IMR-90 (cell line): ENCODE results near the gene DPYD. TPM values are rescaled to one million over a fixed set of nuclear protein-coding genes. Genes with fewer than 3 reads are reported as not detected.

ENCODE experiments used
- ATAC-seq: fragments of 200-7000 bp; cut with Tn5 transposase; 2 replicates; pipeline ENCODE4 v1.9.1; 2020; ENCODE audit warnings: low read depth, mild to moderate bottlenecking, moderate library complexity
- BruUV-seq: library from RNA; stranded (reverse); fragments of 400-500 nt; replicated peaks from 2 replicates; lab custom pipeline; 2021; lab: Mats Ljungman, UMichigan
- CTCF ChIA-PET: fragments of 300-600 bp; formaldehyde crosslinking; extraction: SDS; loops from one replicate; lab custom pipeline; 2021; ENCODE audit warnings: antibody characterized with exemption; lab: Yijun Ruan, JAX
- POLR2A ChIA-PET: fragments of 300-600 bp; sonication (Branson Sonifier 250); formaldehyde crosslinking; loops from one replicate; lab custom pipeline; 2022; ENCODE audit warnings: antibody characterized with exemption; ENCODE audit not compliant: unreplicated experiment; lab: Charles Lee
- DNase-seq: peaks from one replicate; pipeline ENCODE4 v3.0.0; 2013
- H2AFZ ChIP-seq: replicated peaks from 2 replicates; pipeline ENCODE3; 2013; ENCODE audit warnings: low read length, mild to moderate bottlenecking; ENCODE audit not compliant: poor library complexity
- H2AK5ac ChIP-seq: 2 replicates; pipeline ENCODE4 v1.6.1; 2013; ENCODE audit warnings: low read depth, low read length, inconsistent platforms
- H2AK9ac ChIP-seq: replicated peaks from 2 replicates; pipeline ENCODE3; 2013; ENCODE audit warnings: mild to moderate bottlenecking, low read depth, low read length, moderate library complexity; ENCODE audit not compliant: poor library complexity
- H2BK120ac ChIP-seq: 2 replicates; pipeline ENCODE4 v1.6.1; 2013; ENCODE audit warnings: low read depth, low read length, inconsistent platforms
- H2BK15ac ChIP-seq: 3 replicates; pipeline ENCODE4 v1.6.1; 2013; ENCODE audit warnings: low read depth, low read length, inconsistent platforms
- H2BK20ac ChIP-seq: 2 replicates; pipeline ENCODE4 v1.6.1; 2013; ENCODE audit warnings: low read depth, mild to moderate bottlenecking, inconsistent platforms, low read length, moderate library complexity
- H2BK5ac ChIP-seq: 2 replicates; pipeline ENCODE4 v1.6.1; 2013; ENCODE audit warnings: mild to moderate bottlenecking, low read depth, low read length, inconsistent platforms; ENCODE audit not compliant: poor library complexity, severe bottlenecking
- H3K14ac ChIP-seq: replicated peaks from 2 replicates; pipeline ENCODE4 v1.6.1; 2013; ENCODE audit warnings: low read depth, low read length, inconsistent platforms
- H3K18ac ChIP-seq: 2 replicates; pipeline ENCODE4 v1.6.1; 2013; ENCODE audit warnings: low read depth, low read length, control low read depth
- H3K23ac ChIP-seq: 2 replicates; pipeline ENCODE4 v1.6.1; 2013; ENCODE audit warnings: low read depth, low read length, inconsistent platforms
- H3K27ac ChIP-seq: 2 replicates; pipeline ENCODE4 v1.5.1; 2013; ENCODE audit warnings: mild to moderate bottlenecking, control low read depth, low read length; ENCODE audit not compliant: insufficient read depth
- H3K27me3 ChIP-seq: 2 replicates; pipeline ENCODE4 v1.6.1; 2013; ENCODE audit warnings: low read length; ENCODE audit not compliant: control insufficient read depth, insufficient read depth
- H3K36me3 ChIP-seq: 2 replicates; pipeline ENCODE4 v1.6.1; 2013; ENCODE audit warnings: low read length, mixed read lengths; ENCODE audit not compliant: control insufficient read depth, insufficient read depth
- H3K4ac ChIP-seq: 2 replicates; pipeline ENCODE4 v1.6.1; 2013; ENCODE audit warnings: low read depth, low read length, inconsistent platforms
- H3K4me1 ChIP-seq: 2 replicates; pipeline ENCODE4 v1.6.1; 2013; ENCODE audit warnings: low read length, mixed read lengths; ENCODE audit not compliant: control insufficient read depth, insufficient read depth
- H3K4me2 ChIP-seq: 2 replicates; pipeline ENCODE4 v1.6.1; 2013; ENCODE audit warnings: low read depth, mild to moderate bottlenecking, control low read depth, low read length, moderate library complexity
- H3K4me3 ChIP-seq: 2 replicates; pipeline ENCODE4 v1.5.1; 2013; ENCODE audit warnings: low read depth, mild to moderate bottlenecking, control low read depth, low read length, moderate library complexity; ENCODE audit not compliant: insufficient read depth
- H3K56ac ChIP-seq: 2 replicates; pipeline ENCODE4 v1.6.1; 2013; ENCODE audit warnings: low read length, inconsistent platforms; ENCODE audit not compliant: insufficient read depth; ENCODE audit errors: extremely low read depth
- H3K79me1 ChIP-seq, 2 experiments: 2 replicates each; pipeline ENCODE4 v1.6.1; 2013; ENCODE audit warnings: low read length in 2 of 2, inconsistent platforms in 1 of 2, low read depth in 1 of 2
- H3K9ac ChIP-seq: 2 replicates; pipeline ENCODE4 v1.6.1; 2013; ENCODE audit warnings: low read depth, low read length, control low read depth
- H3K9me1 ChIP-seq: 2 replicates; pipeline ENCODE4 v1.6.1; 2013; ENCODE audit warnings: low read length, inconsistent platforms; ENCODE audit not compliant: insufficient read depth
- H3K9me3 ChIP-seq: 2 replicates; pipeline ENCODE4 v1.6.1; 2013; ENCODE audit warnings: low read length; ENCODE audit not compliant: control insufficient read depth, insufficient read depth
- H4K20me1 ChIP-seq: 2 replicates; pipeline ENCODE4 v1.6.1; 2013; ENCODE audit warnings: low read length, inconsistent platforms; ENCODE audit not compliant: insufficient read depth
- H4K5ac ChIP-seq: 2 replicates; pipeline ENCODE4 v1.6.1; 2013; ENCODE audit warnings: mild to moderate bottlenecking, low read depth, low read length, control low read depth
- H4K8ac ChIP-seq, 2 experiments: 2 replicates each; pipeline ENCODE4 v1.6.1; 2013; ENCODE audit warnings: low read depth in 2 of 2, low read length in 2 of 2, control low read depth in 1 of 2, inconsistent platforms in 1 of 2
- H4K91ac ChIP-seq: 2 replicates; pipeline ENCODE4 v1.6.1; 2013; ENCODE audit warnings: low read depth, low read length, inconsistent platforms; ENCODE audit not compliant: insufficient read depth
- CEBPB ChIP-seq: IDR thresholded peaks from 2 replicates; pipeline ENCODE4 v1.6.1; 2012; ENCODE audit warnings: low read depth, low read length, improper control_type of control experiment
- FOS ChIP-seq: fragments of 150-350 bp; IDR thresholded peaks from 2 replicates; pipeline ENCODE4 v1.6.1; 2016; ENCODE audit warnings: low read depth, low read length
- MAZ ChIP-seq: IDR thresholded peaks from 2 replicates; pipeline ENCODE4 v1.6.1; 2012; ENCODE audit warnings: low read depth, mild to moderate bottlenecking, low read length, improper control_type of control experiment, moderate library complexity, borderline replicate concordance
- MXI1 ChIP-seq: IDR thresholded peaks from 2 replicates; pipeline ENCODE4 v1.6.1; 2012; ENCODE audit warnings: low read depth, mild to moderate bottlenecking, low read length, moderate library complexity, borderline replicate concordance
- NFE2L2 ChIP-seq: fragments of 150-350 bp; IDR thresholded peaks from 2 replicates; pipeline ENCODE4 v1.6.1; 2016; ENCODE audit warnings: low read depth, mild to moderate bottlenecking, low read length
- POLR2A ChIP-seq: IDR thresholded peaks from 2 replicates; pipeline ENCODE4 v1.6.1; 2012; ENCODE audit warnings: mild to moderate bottlenecking, low read depth, low read length
- SMC3 ChIP-seq: fragments of 150-350 bp; IDR thresholded peaks from 2 replicates; pipeline ENCODE4 v1.6.1; 2016; ENCODE audit warnings: low read depth, mild to moderate bottlenecking, antibody characterized with exemption, low read length, moderate library complexity
- WGBS, 2 experiments: methylation state at CpG; one replicate each; pipeline versions ENCODE4 v1.1.5 to v1.1.7; 2013; ENCODE audit warnings: missing lambda C conversion rate in 2 of 2; ENCODE audit not compliant: insufficient read length in 1 of 2; ENCODE audit errors: extremely low coverage in 2 of 2; 5-methylcytosine and 5-hydroxymethylcytosine counted together
- dilution Hi-C: fragments of 300-500 bp; cut with HindIII; formaldehyde crosslinking; loops from one replicate; pipeline ENCODE4 v1.14.3; 2018; ENCODE audit warnings: low sequenced_read_pairs; ENCODE audit not compliant: unreplicated experiment
- in situ Hi-C: fragments of 300-500 bp; cut with MboI; formaldehyde crosslinking; loops from 3 replicates; pipeline ENCODE4 v1.14.3; 2019; ENCODE audit warnings: low sequenced_read_pairs, inconsistent platforms, mixed read lengths
- intact Hi-C: fragments of 100-400 bp; cut with micrococcal nuclease; formaldehyde crosslinking; loops from 2 replicates; pipeline ENCODE4 v1.10.0; 2022
- polyA plus RNA-seq, 3 experiments: library from polyadenylated mRNA; depleted of rRNA; stranded (reverse); fragments of >200 nt; gene quantifications; 2 replicates each; pipeline ENCODE4 v1.2.3, GENCODE V29; 2012; ENCODE audit warnings: low replicate concordance in 1 of 3
- total RNA-seq: library from RNA; depleted of rRNA; stranded (reverse); fragments of >200 nt; gene quantifications from 2 replicates; pipeline ENCODE4 v1.2.3, GENCODE V29; 2012
- TF ChIP-seq, protein P1 (sequence below): conservative IDR thresholded peaks from 2 replicates; pipeline ENCODE4 v1.5.1; 2012; ENCODE audit warnings: mild to moderate bottlenecking, low read depth, low read length, improper control_type of control experiment
- TF ChIP-seq, protein P2 (sequence below): fragments of 150-350 bp; IDR thresholded peaks from 2 replicates; pipeline ENCODE4 v1.6.1; 2016; ENCODE audit warnings: low read depth, mild to moderate bottlenecking, low read length, moderate library complexity, borderline replicate concordance

DPYD gene
- total and polyA plus RNA-seq, 2 of the 4 experiments (the other 2 are of a cell fraction): 9.3 to 47.3 TPM

DNA sequence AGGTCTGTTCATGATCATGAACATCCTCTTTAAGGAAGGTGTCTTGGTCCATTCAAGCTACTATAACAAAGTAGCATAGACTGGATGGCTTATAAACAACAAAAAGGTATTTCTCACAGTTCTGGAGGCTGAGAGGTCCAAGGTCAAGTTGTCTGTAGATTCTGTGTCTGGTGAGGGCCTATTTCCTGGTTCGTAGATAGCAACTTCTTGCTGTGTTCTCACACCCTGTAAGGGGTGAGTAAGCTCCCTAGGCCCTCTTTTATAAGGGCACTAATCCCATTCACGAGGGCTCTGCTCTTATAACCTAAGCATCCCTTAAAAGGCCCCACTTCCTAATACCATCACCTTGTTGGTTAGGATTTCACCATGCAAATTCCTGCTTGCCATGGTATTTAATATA, 851.5 kb downstream of the DPYD start:
- no peak for DNase-seq
- no peaks in the 10 kb centered on the region for H3K79me1 ChIP-seq
- no peaks in the 10 kb centered on the region for H3K36me3 ChIP-seq
- no peak overlapping the region for H3K27ac ChIP-seq
- H3K9me3 ChIP-seq: no peaks in the 10 kb centered on the region
- no peaks in the 10 kb centered on the region for H4K20me1 ChIP-seq
- no peaks in the 10 kb centered on the region for H3K4me1 ChIP-seq
- no peak overlapping the region for H3K14ac ChIP-seq
- POLR2A ChIA-PET: no interaction called here
- no peak overlapping the region for H2AK9ac ChIP-seq
- BruUV-seq: no TSS peak
- in situ Hi-C loops: no loop called here
- no peak overlapping the region for H3K4ac ChIP-seq
- H3K4me2 ChIP-seq: no peak overlapping the region
- H2BK15ac ChIP-seq: no peak overlapping the region
- intact Hi-C loops: loop anchor here (1.0 kb wide), 1 partner anchor 41 kb away; no protein-coding TSS in a partner anchor
- no peak for ATAC-seq
- H2AK5ac ChIP-seq: no peak overlapping the region
- H2AFZ ChIP-seq: no peak overlapping the region
- no peak overlapping the region for H2BK120ac ChIP-seq
- TF ChIP-seq SMC3 (no peak), MAZ (no peak), MXI1 (no peak), POLR2A (no peak), CEBPB (no peak), NFE2L2 (no peak), FOS (no peak)
- TF ChIP-seq, protein P1, sequence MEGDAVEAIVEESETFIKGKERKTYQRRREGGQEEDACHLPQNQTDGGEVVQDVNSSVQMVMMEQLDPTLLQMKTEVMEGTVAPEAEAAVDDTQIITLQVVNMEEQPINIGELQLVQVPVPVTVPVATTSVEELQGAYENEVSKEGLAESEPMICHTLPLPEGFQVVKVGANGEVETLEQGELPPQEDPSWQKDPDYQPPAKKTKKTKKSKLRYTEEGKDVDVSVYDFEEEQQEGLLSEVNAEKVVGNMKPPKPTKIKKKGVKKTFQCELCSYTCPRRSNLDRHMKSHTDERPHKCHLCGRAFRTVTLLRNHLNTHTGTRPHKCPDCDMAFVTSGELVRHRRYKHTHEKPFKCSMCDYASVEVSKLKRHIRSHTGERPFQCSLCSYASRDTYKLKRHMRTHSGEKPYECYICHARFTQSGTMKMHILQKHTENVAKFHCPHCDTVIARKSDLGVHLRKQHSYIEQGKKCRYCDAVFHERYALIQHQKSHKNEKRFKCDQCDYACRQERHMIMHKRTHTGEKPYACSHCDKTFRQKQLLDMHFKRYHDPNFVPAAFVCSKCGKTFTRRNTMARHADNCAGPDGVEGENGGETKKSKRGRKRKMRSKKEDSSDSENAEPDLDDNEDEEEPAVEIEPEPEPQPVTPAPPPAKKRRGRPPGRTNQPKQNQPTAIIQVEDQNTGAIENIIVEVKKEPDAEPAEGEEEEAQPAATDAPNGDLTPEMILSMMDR: no peak
- TF ChIP-seq, protein P2, sequence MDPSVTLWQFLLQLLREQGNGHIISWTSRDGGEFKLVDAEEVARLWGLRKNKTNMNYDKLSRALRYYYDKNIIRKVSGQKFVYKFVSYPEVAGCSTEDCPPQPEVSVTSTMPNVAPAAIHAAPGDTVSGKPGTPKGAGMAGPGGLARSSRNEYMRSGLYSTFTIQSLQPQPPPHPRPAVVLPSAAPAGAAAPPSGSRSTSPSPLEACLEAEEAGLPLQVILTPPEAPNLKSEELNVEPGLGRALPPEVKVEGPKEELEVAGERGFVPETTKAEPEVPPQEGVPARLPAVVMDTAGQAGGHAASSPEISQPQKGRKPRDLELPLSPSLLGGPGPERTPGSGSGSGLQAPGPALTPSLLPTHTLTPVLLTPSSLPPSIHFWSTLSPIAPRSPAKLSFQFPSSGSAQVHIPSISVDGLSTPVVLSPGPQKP: no peak
- WGBS, 2 experiments: no CpG with 5 or more reads among the region's 2 CpGs
- H3K27me3 ChIP-seq: no peaks in the 10 kb centered on the region
- H4K5ac ChIP-seq: no peak overlapping the region
- H3K4me3 ChIP-seq: no peak overlapping the region
- H3K56ac ChIP-seq: no peak overlapping the region
- CTCF ChIA-PET: no interaction called here
- no peak overlapping the region for H4K91ac ChIP-seq
- no peaks in the 10 kb centered on the region for H3K9me1 ChIP-seq
- no peak overlapping the region for H3K23ac ChIP-seq
- H2BK5ac ChIP-seq: no peak overlapping the region
- no peak overlapping the region for H4K8ac ChIP-seq
- H3K9ac ChIP-seq: no peak overlapping the region
- dilution Hi-C loops: no loop called here
- H3K18ac ChIP-seq: no peak overlapping the region
- H2BK20ac ChIP-seq: no peak overlapping the region
